Heart left ventricle (tissue), 13 donors: ENCODE measurements around the gene CELF2.

ENCODE experiments used
- CTCF ChIP-seq, 12 donors: fragments of 200-600 bp; sonication (generic) in 4 of 12; IDR thresholded peaks; one replicate each; pipeline versions ENCODE4 v1.5.0 to v1.8.0; 2018 to 2022; ENCODE audit warnings: antibody characterized with exemption in 12 of 12, mild to moderate bottlenecking in 5 of 12
- POLR2A ChIP-seq, 2 donors: fragments of 450-650 bp; IDR thresholded peaks; one replicate each; pipeline ENCODE4 v1.6.1; 2017; ENCODE audit warnings: antibody characterized with exemption in 2 of 2, mild to moderate bottlenecking in 2 of 2, moderate library complexity in 2 of 2
- donor health status: ischemic (EF 13 %, LVEDD 7.1; RV severe dilation, severe dysfunction).
- donor health status: DM: no; HTN: yes; CAD: no.
- donor health status: DM: no; HTN: no; CAD: no.
- donor health status: ischemic (EF 25% LVEDD 6.9; RV normal size, moderate dysfunction).
- donor health status: ischemic (EF 25% LVEDD 5.7; RV mildly dilated, moderate dysfunction).
- donor health status: ischemic (EF 35%, LVEDD 5.7; RV mildly dilated, moderate dysfunction).
- donor health status: nonischemic (EF 11% LVEDD 7.7; RV severe dilation, severe dysfunction).
- donor health status: DM: yes; HTN: yes; CAD: no.
- donor health status: PGD.
- donor health status: ischemic (EF 29% LVEDD 5.4; RV normal size, mild dysfunction).
- donor health status: nonischemic (EF 23%, LVEDD 6.1; RV moderate dilation, normal function).

GRCh38 chr10:11250304-11250703 is 232.6 kb downstream of the CELF2 start:
- TF ChIP-seq CTCF (IDR thresholded peaks at IDR 0.05) (no peak), POLR2A (IDR thresholded peaks at IDR 0.05) (no peak)
